WTC11 (cell line): ENCODE measurements around the gene DUXB. TPM values are rescaled to one million over a fixed set of nuclear protein-coding genes. Genes with fewer than 3 reads are reported as not detected.

ENCODE experiments used
- ATAC-seq: fragments of 200-7000 bp; cut with Tn5 transposase; 2 replicates; pipeline ENCODE4 v1.10.0; 2021; ENCODE audit warnings: mild to moderate bottlenecking, moderate library complexity
- CTCF ChIA-PET: fragments of 300-600 bp; sonication (Branson Sonifier 250); formaldehyde crosslinking; loops from one replicate; lab custom pipeline; 2021; ENCODE audit warnings: antibody characterized with exemption; lab: Charles Lee
- POLR2A ChIA-PET: fragments of 350-600 bp; sonication (Branson Sonifier 250); formaldehyde crosslinking; loops from one replicate; lab custom pipeline; 2021; ENCODE audit warnings: antibody characterized with exemption; lab: Charles Lee
- DNase-seq: peaks from one replicate; pipeline ENCODE4 v3.0.0; 2021; ENCODE audit warnings: low spot score
- H3K27ac Mint-ChIP-seq: 2 replicates; pipeline ENCODE4 v1.8.0; 2021; ENCODE audit warnings: mixed read lengths
- H3K27me3 Mint-ChIP-seq: 2 replicates; pipeline ENCODE4 v1.8.0; 2021; ENCODE audit warnings: low read depth, mild to moderate bottlenecking, moderate library complexity, mixed read lengths
- H3K36me3 Mint-ChIP-seq: 2 replicates; pipeline ENCODE4 v1.8.0; 2021; ENCODE audit warnings: mixed read lengths
- H3K4me1 Mint-ChIP-seq: 2 replicates; pipeline ENCODE4 v1.8.0; 2022; ENCODE audit warnings: mixed read lengths
- H3K4me3 Mint-ChIP-seq: 2 replicates; pipeline ENCODE4 v1.8.0; 2021; ENCODE audit warnings: mild to moderate bottlenecking, moderate library complexity, mixed read lengths
- H3K9me3 Mint-ChIP-seq: 2 replicates; pipeline ENCODE4 v1.8.0; 2021; ENCODE audit warnings: mixed read lengths
- ARID4B ChIP-seq: sonication (generic); formaldehyde crosslinking; IDR thresholded peaks from 2 replicates; pipeline ENCODE4 v1.8.0; 2023; ENCODE audit warnings: missing genetic modification reagents, mild to moderate bottlenecking, borderline replicate concordance
- ATF2 ChIP-seq: sonication (generic); formaldehyde crosslinking; IDR thresholded peaks from 2 replicates; pipeline ENCODE4 v1.8.1; 2022; ENCODE audit warnings: low read depth, missing genetic modification reagents, borderline replicate concordance
- CBFB ChIP-seq: sonication (generic); formaldehyde crosslinking; IDR thresholded peaks from 2 replicates; pipeline ENCODE4 v1.8.1; 2022; ENCODE audit warnings: mild to moderate bottlenecking, low read depth, missing genetic modification reagents
- CREM ChIP-seq: sonication (generic); formaldehyde crosslinking; IDR thresholded peaks from 2 replicates; pipeline ENCODE4 v1.8.1; 2022; ENCODE audit warnings: mild to moderate bottlenecking, missing genetic modification reagents, moderate library complexity
- CTCF ChIP-seq: fragments of 200-600 bp; IDR thresholded peaks from 2 replicates; pipeline ENCODE4 v1.8.0; 2022; ENCODE audit warnings: antibody characterized with exemption
- E2F4 ChIP-seq: sonication (generic); formaldehyde crosslinking; IDR thresholded peaks from 2 replicates; pipeline ENCODE4 v1.8.1; 2022; ENCODE audit warnings: low read depth, mild to moderate bottlenecking, moderate library complexity, missing genetic modification reagents, borderline replicate concordance
- ERG ChIP-seq: fragments of 250-450 bp; sonication (Bioruptor Pico); IDR thresholded peaks from 2 replicates; pipeline ENCODE4 v1.8.0; 2021; ENCODE audit warnings: mild to moderate bottlenecking
- ETV6 ChIP-seq: sonication (generic); formaldehyde crosslinking; IDR thresholded peaks from 2 replicates; pipeline ENCODE4 v1.8.1; 2022; ENCODE audit warnings: mild to moderate bottlenecking, missing genetic modification reagents
- FOXJ3 ChIP-seq: sonication (generic); formaldehyde crosslinking; IDR thresholded peaks from 2 replicates; pipeline ENCODE4 v1.9.0; 2021; ENCODE audit warnings: missing genetic modification reagents, mild to moderate bottlenecking, borderline replicate concordance
- HMGA2 ChIP-seq: fragments of 250-450 bp; sonication (Bioruptor Pico); IDR thresholded peaks from 2 replicates; pipeline ENCODE4 v1.4.0; 2021; ENCODE audit warnings: mild to moderate bottlenecking, moderate library complexity
- IRF2 ChIP-seq: sonication (generic); formaldehyde crosslinking; IDR thresholded peaks from 2 replicates; pipeline ENCODE4 v1.8.0; 2022; ENCODE audit warnings: low read depth, missing genetic modification reagents, borderline replicate concordance
- MYBL2 ChIP-seq: sonication (generic); formaldehyde crosslinking; IDR thresholded peaks from 2 replicates; pipeline ENCODE4 v1.8.1; 2023; ENCODE audit warnings: mild to moderate bottlenecking, moderate library complexity, missing genetic modification reagents
- NFYB ChIP-seq: sonication (generic); formaldehyde crosslinking; conservative IDR thresholded peaks from 2 replicates; pipeline ENCODE4 v1.8.0; 2022; ENCODE audit warnings: low read depth, missing genetic modification reagents
- OVOL2 ChIP-seq: fragments of 250-450 bp; sonication (Bioruptor Pico); IDR thresholded peaks from 2 replicates; pipeline ENCODE4 v1.9.0; 2021; ENCODE audit warnings: mild to moderate bottlenecking, borderline replicate concordance
- PREB ChIP-seq: sonication (generic); formaldehyde crosslinking; IDR thresholded peaks from 2 replicates; pipeline ENCODE4 v1.8.1; 2022; ENCODE audit warnings: mild to moderate bottlenecking, missing genetic modification reagents, moderate library complexity, borderline replicate concordance
- RORB ChIP-seq: fragments of 250-450 bp; sonication (Bioruptor Pico); IDR thresholded peaks from 2 replicates; pipeline ENCODE4 v1.9.0; 2021; ENCODE audit warnings: mild to moderate bottlenecking
- USF2 ChIP-seq: sonication (generic); formaldehyde crosslinking; IDR thresholded peaks from 2 replicates; pipeline ENCODE4 v1.8.1; 2023; ENCODE audit warnings: mild to moderate bottlenecking, missing genetic modification reagents, moderate library complexity
- ZNF317 ChIP-seq: sonication (generic); formaldehyde crosslinking; IDR thresholded peaks from 2 replicates; pipeline ENCODE4 v1.8.1; 2023; ENCODE audit warnings: low read depth, mild to moderate bottlenecking, moderate library complexity, missing genetic modification reagents, borderline replicate concordance
- total RNA-seq: library from RNA; stranded (reverse); gene quantifications from 3 replicates; pipeline ENCODE4 v1.2.3, GENCODE V29; 2021

The DUXB gene
- total RNA-seq, 1 experiment from 2014 or later: not detected

- no peak for TF ChIP-seq ZNF317 (CRISPR knock-in tag)
- no peak for TF ChIP-seq CREM
- TF ChIP-seq PREB (CRISPR knock-in tag): no peak
- TF ChIP-seq ERG (CRISPR knock-in tag): no peak
- no peak for TF ChIP-seq HMGA2 (CRISPR knock-in tag)
- no peak for TF ChIP-seq FOXJ3 (CRISPR knock-in tag)
- TF ChIP-seq ARID4B (CRISPR knock-in tag): no peak
- no peak for TF ChIP-seq NFYB (CRISPR knock-in tag)
- no peak for TF ChIP-seq USF2 (CRISPR knock-in tag)
- no peak for TF ChIP-seq E2F4 (CRISPR knock-in tag)
- no peak for TF ChIP-seq MYBL2
These were observed 3.7 kb downstream of the DUXB start (continued) for GRCh38 chr16:75697571-75697970.

- POLR2A ChIA-PET: no interaction called here
- DNase-seq (no peak), ATAC-seq (peak; percentile 58)
- CTCF ChIA-PET: interaction anchor here (0.6 to 1.4 kb wide), 3 partner anchors 17 to 69 kb away, joined by 3 to 5 read pairs (median 4); no protein-coding TSS in a partner anchor
- TF ChIP-seq CBFB (CRISPR knock-in tag): no peak
- no peak for TF ChIP-seq ETV6 (CRISPR knock-in tag)
- TF ChIP-seq OVOL2 (CRISPR knock-in tag): no peak
- no peak for TF ChIP-seq RORB (CRISPR knock-in tag)
- TF ChIP-seq ATF2: no peak
- TF ChIP-seq CTCF: peak; percentile 28; the same call in 1 of the 2 replicates
- TF ChIP-seq IRF2 (CRISPR knock-in tag): no peak
- Mint-ChIP-seq H3K27ac (no peak overlapping the region), H3K9me3 (peaks cover 36% of the 10 kb centered on the region), H3K4me1 (no peaks in the 10 kb centered on the region), H3K4me3 (no peak overlapping the region), H3K36me3 (peaks cover under 1% of the 10 kb centered on the region), H3K27me3 (peaks cover 1% of the 10 kb centered on the region; the same call in 1 of the 2 replicates)
These were observed 5.6 kb downstream of the DUXB start for GRCh38 chr16:75695708-75696107.
